C4-2B (cell line): ENCODE measurements around the gene ZNF888.
"Not testable (repeated sequence)": the region's sequence is repeated elsewhere in the genome, so short reads cannot be mapped to it uniquely, and the experiment has no call there.

Experiments used
- ZFX ChIP-seq: fragments of 450-650 bp; IDR thresholded peaks from 2 replicates; pipeline ENCODE4 v1.6.1; 2017
- TF ChIP-seq, protein P1 (sequence below): fragments of 450-650 bp; conservative IDR thresholded peaks from 2 replicates; pipeline ENCODE4 v1.5.1; 2017; ENCODE audit warnings: mild to moderate bottlenecking

DNA sequence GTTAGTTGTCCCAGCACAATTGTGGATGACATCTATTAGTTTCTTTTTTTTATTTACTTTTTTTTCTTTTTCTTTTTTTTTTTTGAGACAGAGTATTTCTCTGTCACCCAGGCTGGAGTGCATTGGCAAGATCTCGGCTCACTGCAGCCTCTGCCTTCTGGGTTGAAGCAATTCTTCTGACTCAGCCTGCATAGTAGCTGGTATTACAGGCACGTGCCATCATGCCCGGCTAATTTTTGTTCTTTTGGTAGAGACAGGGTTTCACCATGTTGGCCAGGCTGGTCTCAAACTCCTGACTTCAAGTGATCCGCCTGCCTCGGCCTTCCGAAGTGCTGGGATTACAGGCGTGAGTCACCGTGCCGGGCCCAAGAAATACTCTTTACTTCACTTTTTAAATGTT lies 1.4 kb upstream of the ZNF888 start:
- TF ChIP-seq, protein P1, sequence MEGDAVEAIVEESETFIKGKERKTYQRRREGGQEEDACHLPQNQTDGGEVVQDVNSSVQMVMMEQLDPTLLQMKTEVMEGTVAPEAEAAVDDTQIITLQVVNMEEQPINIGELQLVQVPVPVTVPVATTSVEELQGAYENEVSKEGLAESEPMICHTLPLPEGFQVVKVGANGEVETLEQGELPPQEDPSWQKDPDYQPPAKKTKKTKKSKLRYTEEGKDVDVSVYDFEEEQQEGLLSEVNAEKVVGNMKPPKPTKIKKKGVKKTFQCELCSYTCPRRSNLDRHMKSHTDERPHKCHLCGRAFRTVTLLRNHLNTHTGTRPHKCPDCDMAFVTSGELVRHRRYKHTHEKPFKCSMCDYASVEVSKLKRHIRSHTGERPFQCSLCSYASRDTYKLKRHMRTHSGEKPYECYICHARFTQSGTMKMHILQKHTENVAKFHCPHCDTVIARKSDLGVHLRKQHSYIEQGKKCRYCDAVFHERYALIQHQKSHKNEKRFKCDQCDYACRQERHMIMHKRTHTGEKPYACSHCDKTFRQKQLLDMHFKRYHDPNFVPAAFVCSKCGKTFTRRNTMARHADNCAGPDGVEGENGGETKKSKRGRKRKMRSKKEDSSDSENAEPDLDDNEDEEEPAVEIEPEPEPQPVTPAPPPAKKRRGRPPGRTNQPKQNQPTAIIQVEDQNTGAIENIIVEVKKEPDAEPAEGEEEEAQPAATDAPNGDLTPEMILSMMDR: not testable (repeated sequence)
- TF ChIP-seq ZFX: not testable (repeated sequence)
